SK-N-SH treated with all-trans-retinoic acid at 6 μM for 48 hours (cell line): Measurements from ENCODE around the gene EPS8.

ENCODE experiments used
- CREB5 ChIP-seq: fragments of 250-450 bp; sonication (Bioruptor Pico); IDR thresholded peaks from 2 replicates; pipeline ENCODE4 v1.5.1; 2020; ENCODE audit warnings: low read depth, mild to moderate bottlenecking, moderate library complexity
- CSDC2 ChIP-seq: fragments of 250-450 bp; sonication (Bioruptor Pico); IDR thresholded peaks from 2 replicates; pipeline ENCODE4 v1.5.0; 2020; ENCODE audit warnings: mild to moderate bottlenecking, moderate library complexity
- OSR1 ChIP-seq: fragments of 250-450 bp; sonication (Bioruptor Pico); IDR thresholded peaks from 2 replicates; pipeline ENCODE4 v1.8.0; 2022; ENCODE audit warnings: moderate library complexity, mild to moderate bottlenecking, inconsistent platforms
- PATZ1 ChIP-seq: fragments of 250-450 bp; sonication (Bioruptor Pico); IDR thresholded peaks from 2 replicates; pipeline ENCODE4 v1.8.0; 2020; ENCODE audit warnings: mild to moderate bottlenecking, moderate library complexity, borderline replicate concordance
- RARB ChIP-seq: fragments of 250-450 bp; sonication (Bioruptor Pico); IDR thresholded peaks from 2 replicates; pipeline ENCODE4 v1.8.0; 2021; ENCODE audit warnings: mild to moderate bottlenecking, moderate library complexity
- ZC3H10 ChIP-seq: fragments of 250-450 bp; sonication (Bioruptor Pico); IDR thresholded peaks from 2 replicates; pipeline ENCODE4 v1.5.1; 2021; ENCODE audit warnings: mild to moderate bottlenecking, moderate library complexity
- ZFP3 ChIP-seq: fragments of 250-450 bp; sonication (Bioruptor Pico); IDR thresholded peaks from 2 replicates; pipeline ENCODE4 v1.5.0; 2020; ENCODE audit warnings: mild to moderate bottlenecking, moderate library complexity
- ZFP30 ChIP-seq: fragments of 450-650 bp; formaldehyde crosslinking; IDR thresholded peaks from 2 replicates; pipeline ENCODE4 v1.5.0; 2022; ENCODE audit warnings: mild to moderate bottlenecking, moderate library complexity
- ZNF565 ChIP-seq: fragments of 450-650 bp; formaldehyde crosslinking; conservative IDR thresholded peaks from 2 replicates; pipeline ENCODE4 v1.5.0; 2020; ENCODE audit warnings: low read depth, mild to moderate bottlenecking, moderate library complexity
- ZNF8 ChIP-seq: fragments of 450-650 bp; formaldehyde crosslinking; IDR thresholded peaks from 2 replicates; pipeline ENCODE4 v1.5.0; 2020; ENCODE audit warnings: mild to moderate bottlenecking, moderate library complexity

- TF ChIP-seq OSR1 (CRISPR knock-in tag), result no peak
- no peak for TF ChIP-seq ZFP3 (CRISPR knock-in tag)
- no peak for TF ChIP-seq ZFP30 (CRISPR knock-in tag)
- no peak for TF ChIP-seq ZNF565 (CRISPR knock-in tag)
- TF ChIP-seq CSDC2 (CRISPR knock-in tag), result no peak
- TF ChIP-seq PATZ1 (CRISPR knock-in tag), result no peak
- no peak for TF ChIP-seq RARB (CRISPR knock-in tag)
- no peak for TF ChIP-seq ZNF8
- no peak for TF ChIP-seq CREB5
- no peak for TF ChIP-seq ZC3H10 (CRISPR knock-in tag)
Measured at GRCh38 chr12:15777355-15778012, 11.7 kb downstream of the EPS8 start.
